Esophagus muscularis mucosa (tissue), 4 donors: Measurements from ENCODE around the gene HMSD.

Experiments used
- CTCF ChIP-seq, 3 experiments: fragments of 200-600 bp in 2 of 3; fragments of 450-650 bp in 1 of 3; sonication (generic) in 2 of 3; IDR thresholded peaks; one replicate each; pipeline ENCODE4 v1.5.1; 2017 to 2019; ENCODE audit warnings: antibody characterized with exemption in 3 of 3, mild to moderate bottlenecking in 2 of 3, moderate library complexity in 1 of 3
- EP300 ChIP-seq: sonication (generic); formaldehyde crosslinking; IDR thresholded peaks from one replicate; pipeline ENCODE4 v1.6.1; 2017; ENCODE audit warnings: antibody characterized with exemption
- POLR2AphosphoS5 ChIP-seq, 2 donors: sonication (generic); formaldehyde crosslinking; IDR thresholded peaks; one replicate each; pipeline ENCODE4 v1.6.1; 2017; ENCODE audit warnings: antibody characterized with exemption in 2 of 2

DNA sequence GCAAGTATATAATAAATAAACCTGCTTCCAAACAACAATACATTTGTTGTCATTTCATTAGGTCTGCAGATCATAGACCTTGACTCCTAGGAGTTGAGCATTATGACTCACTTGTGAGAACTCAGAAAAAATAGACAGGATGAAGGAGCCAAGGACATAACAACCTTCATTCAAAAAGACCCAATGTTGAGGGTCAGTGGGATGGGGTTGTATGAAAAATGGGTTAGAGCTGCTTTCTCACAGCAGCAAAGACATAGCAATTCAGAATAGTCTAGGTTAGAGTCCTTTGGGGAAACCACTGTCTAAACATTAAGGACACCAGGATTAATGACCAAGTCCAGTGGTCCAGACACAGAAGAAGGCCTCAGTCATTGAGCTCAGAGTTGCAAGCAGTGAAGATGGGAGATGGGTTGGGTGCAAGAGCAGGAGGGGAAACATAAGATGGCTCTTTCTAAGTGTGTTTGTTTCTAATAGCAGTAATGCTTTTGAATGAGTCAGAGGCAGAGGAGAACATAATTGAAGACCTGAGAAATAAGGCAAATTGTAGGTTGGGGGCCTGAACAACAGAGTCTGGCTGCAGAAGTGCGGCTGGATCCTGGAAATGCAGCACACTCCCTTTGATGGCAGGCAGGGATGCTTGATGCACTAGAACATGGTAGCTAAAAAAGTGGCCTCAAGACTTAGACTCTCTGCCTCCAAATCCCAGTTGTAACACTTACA lies 45.1 kb upstream of the HMSD start:
- no peak for TF ChIP-seq POLR2AphosphoS5 (IDR thresholded peaks at IDR 0.05)
- no peak for TF ChIP-seq EP300
- TF ChIP-seq CTCF (IDR thresholded peaks at IDR 0.05), result no peak
